Caco-2 (cell line): ENCODE measurements around the gene BTD. TPM values are rescaled to one million over a fixed set of nuclear protein-coding genes. Genes with fewer than 3 reads are reported as not detected.
A peak's percentile ranks its signal among the peaks of the same experiment; 100 is the strongest.
"Not testable (repeated sequence)": the region's sequence is repeated elsewhere in the genome, so short reads cannot be mapped to it uniquely, and the experiment has no call there.

Experiments
- BruUV-seq: library from RNA; stranded (reverse); fragments of 400-500 nt; replicated peaks from 2 replicates; lab custom pipeline; 2021; lab: Mats Ljungman, UMichigan
- CTCF ChIA-PET: fragments of 300-600 bp; sonication (Branson Sonifier 250); formaldehyde crosslinking; loops from one replicate; lab custom pipeline; 2022; ENCODE audit warnings: antibody characterized with exemption; lab: Charles Lee
- POLR2A ChIA-PET: fragments of 300-600 bp; sonication (Branson Sonifier 250); formaldehyde crosslinking; loops from one replicate; lab custom pipeline; 2022; ENCODE audit warnings: antibody characterized with exemption; lab: Charles Lee
- DNase-seq, 2 experiments: peaks; one replicate each; pipeline versions ENCODE4 v3.0.0 to v3.0.0-alpha.2; 2020 to 2022
- H3K27me3 ChIP-seq: replicated peaks from 2 replicates; pipeline ENCODE4 v1.6.0; 2011; ENCODE audit warnings: low read length; ENCODE audit not compliant: control insufficient read depth, insufficient read depth
- H3K36me3 ChIP-seq: 2 replicates; pipeline ENCODE4 v1.5.1; 2011; ENCODE audit warnings: low read length; ENCODE audit not compliant: control insufficient read depth, insufficient read depth
- H3K4me1 ChIP-seq: fragments of 250-450 bp; sonication (Bioruptor Pico); 2 replicates; pipeline ENCODE4 v1.5.1; 2020; ENCODE audit warnings: mild to moderate bottlenecking
- H3K4me3 ChIP-seq: 2 replicates; pipeline ENCODE4 v1.5.1; 2011; ENCODE audit warnings: low read depth, mild to moderate bottlenecking, control low read depth, low read length
- H3K9me3 ChIP-seq: fragments of 250-450 bp; sonication (Bioruptor Pico); 2 replicates; pipeline ENCODE4 v1.5.1; 2020; ENCODE audit warnings: mild to moderate bottlenecking, moderate library complexity
- H3K27ac Mint-ChIP-seq: one replicate; pipeline ENCODE4 v1.8.0; 2022; ENCODE audit warnings: mixed read lengths; ENCODE audit not compliant: unreplicated experiment
- H3K27me3 Mint-ChIP-seq: one replicate; pipeline ENCODE4 v1.8.0; 2022; ENCODE audit warnings: mixed read lengths; ENCODE audit not compliant: insufficient read depth, unreplicated experiment
- H3K36me3 Mint-ChIP-seq: one replicate; pipeline ENCODE4 v1.8.0; 2022; ENCODE audit warnings: mild to moderate bottlenecking, mixed read lengths; ENCODE audit not compliant: insufficient read depth, unreplicated experiment
- H3K4me1 Mint-ChIP-seq: one replicate; pipeline ENCODE4 v1.8.0; 2022; ENCODE audit warnings: low read depth, mixed read lengths; ENCODE audit not compliant: unreplicated experiment
- H3K4me3 Mint-ChIP-seq: one replicate; pipeline ENCODE4 v1.8.0; 2022; ENCODE audit warnings: mild to moderate bottlenecking, moderate library complexity, mixed read lengths; ENCODE audit not compliant: unreplicated experiment
- H3K9me3 Mint-ChIP-seq: one replicate; pipeline ENCODE4 v1.8.0; 2022; ENCODE audit warnings: mixed read lengths; ENCODE audit not compliant: unreplicated experiment
- intact Hi-C: fragments of 100-400 bp; cut with micrococcal nuclease; formaldehyde crosslinking; loops from one replicate; pipeline ENCODE4 v1.10.0; 2022; ENCODE audit not compliant: unreplicated experiment
- total RNA-seq: library from RNA; stranded (reverse); gene quantifications from 2 replicates; pipeline ENCODE4 v1.2.3, GENCODE V29; 2022
- TF ChIP-seq, protein P1 (sequence below), 2 experiments: fragments of 200-600 bp in 1 of 2; IDR thresholded peaks; 1 replicate in 1 of 2; 2 replicates in 1 of 2; pipeline versions ENCODE4 v1.5.1 to v1.8.0; 2011 to 2022; ENCODE audit warnings: antibody characterized with exemption in 1 of 2, control low read depth in 1 of 2, inconsistent platforms in 1 of 2, low read depth in 1 of 2, low read length in 1 of 2, mild to moderate bottlenecking in 1 of 2, moderate library complexity in 1 of 2; ENCODE audit not compliant: insufficient read depth in 1 of 2, severe bottlenecking in 1 of 2, unreplicated experiment in 1 of 2

The BTD gene
- total RNA-seq, 1 experiment from 2014 or later, result 11.8 TPM

DNA sequence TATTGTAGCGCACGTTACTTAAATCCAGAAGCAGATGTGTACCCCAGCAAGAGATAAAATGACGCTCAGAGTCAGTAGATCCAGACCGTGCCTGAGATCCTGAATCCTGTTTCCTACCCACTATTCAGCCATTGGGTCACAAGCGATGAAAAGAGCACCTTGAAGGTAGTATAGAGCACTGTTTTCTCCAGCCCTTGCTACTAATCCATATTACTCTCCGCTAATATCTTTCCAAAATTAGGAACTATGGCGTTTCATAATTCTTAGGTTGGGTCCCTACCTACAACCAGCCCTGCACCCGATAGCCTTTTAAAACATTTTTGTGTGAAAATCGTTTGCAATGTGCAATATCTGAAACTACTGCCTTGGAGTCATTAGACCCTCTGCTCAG, 596 bp downstream of the BTD start:
- Mint-ChIP-seq H3K4me3 (peak overlapping the region; percentile 100), H3K4me1 (no peaks in the 10 kb centered on the region), H3K9me3 (peaks cover 9% of the 10 kb centered on the region), H3K27ac (peak overlapping the region; percentile 99), H3K27me3 (no peaks in the 10 kb centered on the region), H3K36me3 (peaks cover 46% of the 10 kb centered on the region)
- DNase-seq, result no peak
- POLR2A ChIA-PET, result interaction anchor here (0.5 kb wide), 1 partner anchor 664 kb away, joined by 5 read pairs; no protein-coding TSS in a partner anchor
- CTCF ChIA-PET, result interaction anchor here (0.9 kb wide), 1 partner anchor 29 kb away, joined by 5 read pairs; no protein-coding TSS in a partner anchor
- TF ChIP-seq, protein P1, sequence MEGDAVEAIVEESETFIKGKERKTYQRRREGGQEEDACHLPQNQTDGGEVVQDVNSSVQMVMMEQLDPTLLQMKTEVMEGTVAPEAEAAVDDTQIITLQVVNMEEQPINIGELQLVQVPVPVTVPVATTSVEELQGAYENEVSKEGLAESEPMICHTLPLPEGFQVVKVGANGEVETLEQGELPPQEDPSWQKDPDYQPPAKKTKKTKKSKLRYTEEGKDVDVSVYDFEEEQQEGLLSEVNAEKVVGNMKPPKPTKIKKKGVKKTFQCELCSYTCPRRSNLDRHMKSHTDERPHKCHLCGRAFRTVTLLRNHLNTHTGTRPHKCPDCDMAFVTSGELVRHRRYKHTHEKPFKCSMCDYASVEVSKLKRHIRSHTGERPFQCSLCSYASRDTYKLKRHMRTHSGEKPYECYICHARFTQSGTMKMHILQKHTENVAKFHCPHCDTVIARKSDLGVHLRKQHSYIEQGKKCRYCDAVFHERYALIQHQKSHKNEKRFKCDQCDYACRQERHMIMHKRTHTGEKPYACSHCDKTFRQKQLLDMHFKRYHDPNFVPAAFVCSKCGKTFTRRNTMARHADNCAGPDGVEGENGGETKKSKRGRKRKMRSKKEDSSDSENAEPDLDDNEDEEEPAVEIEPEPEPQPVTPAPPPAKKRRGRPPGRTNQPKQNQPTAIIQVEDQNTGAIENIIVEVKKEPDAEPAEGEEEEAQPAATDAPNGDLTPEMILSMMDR (IDR thresholded peaks at IDR 0.05; ENCODE audit: insufficient read depth in 1 of 2, low read depth in 1 of 2, low read length in 1 of 2, severe bottlenecking in 1 of 2, unreplicated experiment in 1 of 2), result no peak
- peaks cover 7% of the 10 kb centered on the region; the same call in 1 of the 2 replicates for H3K4me1 ChIP-seq
- TSS peak; percentile 86 for BruUV-seq
- intact Hi-C loops, result no loop called here
- peaks cover 8% of the 10 kb centered on the region for H3K36me3 ChIP-seq
- no peaks in the 10 kb centered on the region for H3K27me3 ChIP-seq
- H3K4me3 ChIP-seq, result peak overlapping the region; percentile 61
- H3K9me3 ChIP-seq, result peaks cover 7% of the 10 kb centered on the region

DNA sequence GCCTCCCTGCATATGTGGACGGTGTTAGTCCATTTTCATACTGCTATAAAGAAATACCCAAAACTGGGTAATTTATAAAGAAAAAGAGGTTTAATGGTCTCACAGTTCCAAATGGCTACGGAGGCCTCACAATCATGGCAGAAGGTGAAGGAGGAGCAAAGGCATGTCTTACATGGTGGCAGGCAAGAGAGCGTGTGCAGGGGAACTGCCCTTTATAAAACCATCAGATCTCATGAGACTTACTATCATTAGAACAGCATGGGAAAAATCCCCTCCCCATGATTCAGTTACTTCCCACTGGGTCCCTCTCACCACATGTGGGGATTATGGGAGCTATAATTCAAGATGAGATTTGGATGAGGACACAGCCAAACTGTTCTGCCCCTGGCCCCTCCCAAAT, 1.3 kb downstream of the BTD start:
- H3K27ac Mint-ChIP-seq, CTCF ChIA-PET: not testable (repeated sequence)

DNA sequence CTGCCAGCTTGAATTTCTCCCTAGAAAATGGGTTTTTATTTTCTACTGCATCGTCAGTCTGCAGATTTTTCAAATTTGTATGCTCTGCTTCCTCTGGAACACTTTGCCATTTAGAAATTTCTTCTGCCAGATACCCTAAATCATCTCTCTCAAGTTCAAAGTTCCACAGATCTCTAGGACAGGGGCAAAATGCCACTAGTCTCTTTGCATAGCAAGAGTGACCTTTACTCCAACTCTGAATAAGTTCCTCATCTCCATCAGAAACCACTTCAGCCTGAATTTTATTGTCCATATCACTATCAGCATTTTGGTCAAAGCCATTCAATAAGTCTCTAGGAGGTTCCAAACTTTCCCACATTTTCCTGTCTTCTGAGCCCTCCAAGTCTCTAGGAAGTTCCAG, 3.0 kb downstream of the BTD start:
- H3K27me3 ChIP-seq, H3K4me3 ChIP-seq, H3K27me3 Mint-ChIP-seq, H3K36me3 ChIP-seq, H3K4me1 Mint-ChIP-seq, DNase-seq, H3K4me1 ChIP-seq, H3K4me3 Mint-ChIP-seq, BruUV-seq, H3K9me3 Mint-ChIP-seq, POLR2A ChIA-PET, intact Hi-C loops, H3K9me3 ChIP-seq, CTCF ChIA-PET: not testable (repeated sequence)
- H3K27ac Mint-ChIP-seq, result peak overlapping the region; percentile 39
- H3K36me3 Mint-ChIP-seq, result peaks cover 23% of the 10 kb centered on the region

More for the DNA sequence above, 1.3 kb downstream of the BTD start:
- H3K9me3 Mint-ChIP-seq, H3K4me1 Mint-ChIP-seq, H3K36me3 ChIP-seq, intact Hi-C loops, H3K9me3 ChIP-seq, BruUV-seq, H3K27me3 Mint-ChIP-seq, DNase-seq, H3K4me1 ChIP-seq, POLR2A ChIA-PET, H3K27me3 ChIP-seq: not testable (repeated sequence)
- peak overlapping the region; percentile 61 for H3K4me3 ChIP-seq
- Mint-ChIP-seq H3K36me3 (peaks cover 39% of the 10 kb centered on the region), H3K4me3 (peak overlapping the region; percentile 100)

DNA sequence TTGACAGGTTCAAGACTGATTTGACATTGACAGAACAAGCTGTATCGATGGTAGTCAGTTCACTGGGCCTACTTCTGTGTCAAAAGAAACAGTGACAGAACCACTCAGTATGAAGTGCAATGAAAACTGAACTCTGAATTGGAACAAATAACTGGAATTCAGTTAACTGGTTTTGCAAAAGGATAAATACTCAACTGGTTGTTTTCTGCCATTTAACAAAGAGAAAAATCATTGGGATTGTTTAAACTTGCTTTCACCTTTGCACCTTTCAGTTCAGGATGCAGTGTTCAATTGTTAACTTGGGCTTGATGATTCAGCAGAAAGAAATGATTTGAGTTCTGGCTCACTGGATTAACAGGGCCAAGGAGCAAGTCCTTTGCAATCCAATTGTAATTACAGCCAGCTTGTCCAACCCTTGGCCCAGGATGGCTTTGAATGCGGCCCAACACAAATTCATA, 4.9 kb downstream of the BTD start:
- H3K4me1 ChIP-seq, result peaks cover 7% of the 10 kb centered on the region; the same call in 1 of the 2 replicates
- no peak overlapping the region for H3K4me3 Mint-ChIP-seq
- peaks cover 9% of the 10 kb centered on the region for H3K9me3 Mint-ChIP-seq
- H3K27me3 ChIP-seq, result no peaks in the 10 kb centered on the region
- POLR2A ChIA-PET, result interaction anchor here (0.6 kb wide), 1 partner anchor 397 kb away, joined by 5 read pairs; no protein-coding TSS in a partner anchor
- peaks cover 3% of the 10 kb centered on the region for H3K36me3 ChIP-seq
- H3K27ac Mint-ChIP-seq, result peak overlapping the region; percentile 43
- intact Hi-C loops, result no loop called here
- no TSS peak for BruUV-seq
- peaks cover 18% of the 10 kb centered on the region for H3K36me3 Mint-ChIP-seq
- no peaks in the 10 kb centered on the region for H3K4me1 Mint-ChIP-seq
- CTCF ChIA-PET, result interaction anchor here (0.6 kb wide), 2 partner anchors 113 to 975 kb away, joined by 3 read pairs; no protein-coding TSS in a partner anchor
- H3K4me3 ChIP-seq, result no peak overlapping the region
- peaks cover 7% of the 10 kb centered on the region for H3K9me3 ChIP-seq
- no peaks in the 10 kb centered on the region for H3K27me3 Mint-ChIP-seq
- TF ChIP-seq, protein P1 (IDR thresholded peaks at IDR 0.05; ENCODE audit: insufficient read depth in 1 of 2, low read depth in 1 of 2, low read length in 1 of 2, severe bottlenecking in 1 of 2, unreplicated experiment in 1 of 2), result no peak
- DNase-seq, result peak in 1 of 2 experiments; percentile 18
